Tibial nerve (tissue), 4 donors: ENCODE measurements around the gene JARID2.

ENCODE experiments used
- CTCF ChIP-seq, 5 experiments: fragments of 200-600 bp in 3 of 5; fragments of 450-650 bp in 2 of 5; sonication (generic) in 3 of 5; IDR thresholded peaks; one replicate each; pipeline ENCODE4 v1.5.1; 2016 to 2019; ENCODE audit warnings: antibody characterized with exemption in 5 of 5, mild to moderate bottlenecking in 3 of 5, moderate library complexity in 2 of 5
- EP300 ChIP-seq, 2 donors: sonication (generic); formaldehyde crosslinking; IDR thresholded peaks; one replicate each; pipeline ENCODE4 v1.6.1; 2017; ENCODE audit warnings: antibody characterized with exemption in 2 of 2, mild to moderate bottlenecking in 1 of 2
- POLR2A ChIP-seq, 2 donors: fragments of 450-650 bp; IDR thresholded peaks; one replicate each; pipeline ENCODE4 v1.6.1; 2017; ENCODE audit warnings: antibody characterized with exemption in 2 of 2, mild to moderate bottlenecking in 2 of 2, moderate library complexity in 2 of 2

GRCh38 chr6:15361197-15361596 lies 115.3 kb downstream of the JARID2 start:
- TF ChIP-seq CTCF (IDR thresholded peaks at IDR 0.05) (no peak), EP300 (IDR thresholded peaks at IDR 0.05) (no peak), POLR2A (IDR thresholded peaks at IDR 0.05) (no peak)
